NCI-H69 (cell line): ENCODE results near the gene RIOK2.

Source experiments
- DNase-seq: peaks from one replicate; lab custom pipeline; 2025; lab: John Stamatoyannopoulos, UW

Gene RIOK2

GRCh38 chr5:97167435-97167834 is 15.6 kb downstream of the RIOK2 start:
- DNase-seq: no peak

- no peak for DNase-seq
Observed at GRCh38 chr5:97165726-97166125, 17.3 kb downstream of the RIOK2 start.

DNA sequence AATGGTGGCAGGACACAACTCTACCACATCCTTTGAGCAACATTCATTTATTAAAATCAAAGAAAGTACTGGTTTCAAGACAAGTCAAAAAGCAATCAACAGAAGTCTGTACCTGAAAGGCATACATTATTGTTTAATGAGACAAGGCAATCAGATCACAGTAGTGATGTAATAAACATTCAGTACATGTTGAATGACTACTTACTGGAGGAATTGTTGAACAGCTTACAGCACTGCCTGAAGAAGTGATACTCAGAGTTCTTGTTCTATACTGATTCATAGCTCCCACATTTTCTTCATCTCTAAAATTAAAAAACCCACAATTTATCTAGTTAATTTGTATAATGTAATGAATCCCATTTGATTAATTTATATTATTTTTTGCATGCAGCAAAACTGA is 18.2 kb downstream of the RIOK2 start:
- DNase-seq: no peak

DNA sequence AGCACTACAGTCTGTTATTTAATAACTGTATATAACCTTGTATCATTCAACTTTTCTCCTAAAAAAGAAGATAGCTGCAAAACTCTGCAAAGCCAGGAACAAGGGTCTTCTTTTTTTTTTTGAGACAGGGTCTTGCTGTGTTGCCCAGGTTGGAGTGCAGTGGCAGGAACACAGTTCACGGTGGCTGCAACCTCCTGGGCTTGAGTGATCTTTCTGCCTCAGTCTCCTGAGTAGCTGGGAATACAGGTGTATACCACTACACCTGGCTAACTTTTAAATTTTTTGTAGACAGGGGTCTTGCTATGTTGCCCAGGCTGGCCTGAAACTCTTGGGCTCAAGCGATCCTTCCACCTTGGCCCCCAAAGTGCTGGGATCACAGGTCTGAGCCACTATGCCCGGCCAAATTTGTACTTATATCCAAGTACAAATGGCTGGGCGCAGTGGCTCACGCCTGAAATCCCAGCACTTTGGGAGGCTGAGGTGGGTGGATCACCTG is 19.2 kb downstream of the RIOK2 start:
- DNase-seq: no peak

DNA sequence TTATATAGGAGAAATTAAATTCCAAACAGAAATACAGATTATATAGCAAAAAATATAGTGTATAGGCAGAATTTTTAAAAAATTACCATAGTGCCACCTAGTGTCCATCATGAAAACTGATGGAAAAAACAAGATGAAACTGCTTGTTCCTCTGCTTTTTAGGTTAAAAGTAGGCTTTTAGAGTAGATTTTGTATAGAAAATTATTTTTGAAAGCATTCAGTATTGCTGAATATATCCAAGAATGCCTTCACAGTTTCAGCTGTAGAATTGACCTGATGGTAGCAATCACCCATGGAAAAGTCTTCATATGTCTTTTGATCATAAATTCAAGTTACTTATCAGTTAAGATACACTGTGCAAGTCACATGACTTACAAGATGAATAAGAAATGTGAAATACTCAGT is 19.7 kb downstream of the RIOK2 start:
- DNase-seq: no peak

DNA sequence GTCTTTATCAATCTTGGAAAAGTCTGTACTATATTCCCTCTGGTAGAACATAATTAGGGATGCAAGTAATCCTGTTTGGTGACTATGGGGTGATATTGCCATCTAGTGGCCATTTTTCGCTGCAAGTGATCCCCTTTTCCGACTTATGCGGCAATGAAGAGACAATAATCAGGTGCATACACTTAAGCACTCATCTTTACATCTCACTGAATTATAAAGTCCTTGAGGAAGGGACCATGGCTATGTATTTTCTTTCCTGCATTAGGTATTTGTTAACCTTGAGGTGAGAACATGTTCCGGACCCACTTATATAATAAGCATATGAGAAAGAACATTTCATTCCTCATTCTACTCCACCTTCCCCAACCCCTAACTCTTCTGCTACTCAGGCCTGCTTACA is 21.0 kb downstream of the RIOK2 start:
- DNase-seq: peak; percentile 81

DNA sequence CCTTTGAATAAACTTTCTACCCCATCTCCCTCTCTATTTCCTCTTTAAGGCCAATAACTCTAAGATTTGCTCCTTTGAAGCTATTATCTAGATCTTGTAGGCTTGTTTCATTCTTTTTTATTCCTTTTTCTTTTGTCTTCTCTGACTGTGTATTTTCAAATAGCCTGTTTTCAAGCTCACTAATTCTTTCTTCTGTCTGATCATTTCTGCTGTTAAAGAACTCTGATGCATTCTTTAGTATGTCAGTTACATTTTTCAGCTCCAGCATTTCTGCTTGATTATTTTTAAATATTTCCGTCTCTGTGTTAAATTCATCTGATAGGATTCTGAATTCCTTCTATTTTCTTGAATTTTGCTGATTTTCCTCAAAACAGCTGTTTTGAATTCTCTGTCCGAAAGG is 25.4 kb downstream of the RIOK2 start:
- no peak for DNase-seq

DNA sequence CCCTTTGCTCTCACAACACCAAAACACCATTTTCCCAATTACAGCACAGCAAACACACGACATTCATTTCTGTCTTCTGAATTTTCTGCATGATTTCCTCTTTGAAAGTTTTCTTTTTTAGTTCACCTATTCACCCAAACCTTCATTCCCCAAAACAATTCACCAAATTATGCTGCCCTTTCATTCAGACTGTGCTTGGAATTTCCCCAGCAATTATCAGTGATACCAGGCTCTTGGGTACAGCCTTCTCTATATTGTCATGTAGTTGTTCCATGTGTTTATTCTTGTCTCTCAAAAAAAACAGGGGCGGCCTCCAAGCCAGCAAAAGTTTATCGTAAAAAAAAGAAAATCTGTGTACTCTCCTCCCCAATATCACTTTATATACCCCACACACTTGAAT is 31.7 kb downstream of the RIOK2 start:
- peak; percentile 34 for DNase-seq

GRCh38 chr5:97150401-97150800 is 32.6 kb downstream of the RIOK2 start:
- no peak for DNase-seq

DNA sequence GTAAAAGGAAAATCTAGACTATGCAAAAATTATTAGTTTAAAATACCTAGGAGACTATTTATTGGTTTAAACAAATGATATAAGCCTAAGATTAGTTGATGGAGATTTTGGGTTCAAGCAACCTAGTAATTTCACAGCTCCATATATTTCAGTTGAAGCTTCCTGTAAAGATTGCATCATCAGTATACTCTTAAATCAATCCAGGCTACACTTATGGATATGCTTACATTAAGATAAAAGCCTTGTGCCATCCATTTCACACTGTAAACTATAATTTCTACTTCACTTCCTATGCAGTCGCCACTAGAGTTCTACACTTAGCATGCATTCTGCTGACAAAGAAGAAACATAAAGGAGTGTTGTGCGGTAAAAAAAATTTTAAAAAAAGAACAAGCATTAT is 33.3 kb downstream of the RIOK2 start:
- DNase-seq: peak; percentile 65

DNA sequence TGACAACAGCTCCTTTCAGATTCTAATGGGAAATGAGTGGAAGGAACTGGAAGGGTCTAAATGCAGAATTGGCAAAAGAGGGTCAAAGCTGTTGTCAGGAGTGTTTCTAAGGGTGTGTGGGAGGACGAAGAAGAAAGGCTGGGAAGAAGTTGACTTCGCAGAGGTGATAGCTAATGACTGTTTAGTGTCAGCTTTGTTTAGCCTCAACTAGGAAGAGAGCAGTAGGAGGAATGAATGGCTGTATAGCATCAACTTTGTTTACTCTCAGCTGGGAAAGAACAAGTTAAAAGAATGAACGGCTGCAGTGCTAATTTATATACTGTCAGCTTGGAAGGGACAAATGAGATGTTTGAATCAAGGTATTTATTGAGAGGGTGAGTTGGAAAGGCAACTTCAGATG is 34.8 kb downstream of the RIOK2 start:
- DNase-seq: peak; percentile 52

DNA sequence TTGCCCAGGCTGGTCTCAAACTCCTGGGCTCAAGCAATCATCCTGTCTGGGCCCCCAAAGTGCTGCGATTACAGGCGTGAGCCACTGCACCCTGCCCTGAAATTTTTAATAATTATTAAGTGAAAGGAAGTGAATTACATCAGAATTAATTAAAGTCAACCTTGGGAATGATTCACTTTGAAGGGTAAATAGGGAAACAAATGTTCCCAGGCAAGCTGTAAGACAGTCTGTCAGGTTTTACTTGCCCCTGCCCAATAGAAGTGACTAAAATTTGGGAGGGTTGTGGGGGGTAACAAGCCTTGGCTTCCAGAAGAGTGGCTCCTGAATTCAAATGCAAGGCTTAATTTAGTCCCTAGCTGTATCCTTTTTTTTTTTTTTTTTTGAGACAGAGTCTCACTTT is 39.3 kb downstream of the RIOK2 start:
- DNase-seq: no peak

GRCh38 chr5:97142521-97143254 is 40.4 kb downstream of the RIOK2 start, which contains the start of gene LIX1:
Gene LIX1 (minus strand): TSS chr5:97142611. CDS start chr5:97142576, 35 bp downstream.
- DNase-seq: peak; percentile 90

DNA sequence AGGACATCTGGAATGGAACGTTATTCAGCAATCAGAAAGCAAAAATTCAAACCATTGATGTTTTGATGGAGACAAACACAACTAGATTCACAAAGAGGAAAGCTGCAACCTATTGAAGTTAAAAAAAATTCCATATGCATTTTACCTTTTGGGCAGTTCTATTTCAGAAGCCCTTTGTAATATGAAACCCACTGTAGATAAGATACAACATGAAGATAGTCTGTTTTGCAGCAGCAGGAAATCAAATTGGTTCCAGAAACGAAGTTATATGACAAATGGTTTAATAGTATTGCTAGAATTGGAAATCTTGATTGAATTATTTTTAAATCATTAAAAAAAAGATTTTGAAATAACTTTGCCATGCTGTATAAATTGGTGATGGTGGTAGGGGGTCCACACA is 41.5 kb downstream of the RIOK2 start:
- DNase-seq: no peak

- DNase-seq: no peak
Observed at GRCh38 chr5:97141031-97141430, 42.0 kb downstream of the RIOK2 start.

DNA sequence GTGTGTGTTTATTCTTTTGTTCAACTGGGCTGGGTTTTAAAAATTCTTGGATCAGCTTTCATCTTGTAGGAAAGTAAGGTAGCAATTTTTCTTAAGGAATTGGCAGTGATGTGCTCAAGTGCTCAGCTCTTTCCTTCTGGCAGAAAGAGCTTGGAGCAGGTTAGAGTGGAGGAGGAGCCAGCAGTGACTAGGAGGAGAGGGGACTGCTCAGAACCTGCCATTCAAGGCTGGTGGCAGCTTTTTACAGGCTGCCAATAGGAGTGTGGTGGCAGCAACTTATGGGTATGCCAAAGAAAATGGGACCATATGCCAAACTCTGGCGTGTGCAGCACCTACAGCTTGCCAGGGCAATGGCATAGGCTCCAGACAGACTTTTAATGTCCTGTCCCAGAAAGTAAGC is 42.8 kb downstream of the RIOK2 start:
- DNase-seq: peak; percentile 27

- no peak for DNase-seq
Observed at GRCh38 chr5:97136475-97136874, 46.6 kb downstream of the RIOK2 start.

GRCh38 chr5:97135868-97136267 is 47.2 kb downstream of the RIOK2 start:
- DNase-seq: peak; percentile 35

DNA sequence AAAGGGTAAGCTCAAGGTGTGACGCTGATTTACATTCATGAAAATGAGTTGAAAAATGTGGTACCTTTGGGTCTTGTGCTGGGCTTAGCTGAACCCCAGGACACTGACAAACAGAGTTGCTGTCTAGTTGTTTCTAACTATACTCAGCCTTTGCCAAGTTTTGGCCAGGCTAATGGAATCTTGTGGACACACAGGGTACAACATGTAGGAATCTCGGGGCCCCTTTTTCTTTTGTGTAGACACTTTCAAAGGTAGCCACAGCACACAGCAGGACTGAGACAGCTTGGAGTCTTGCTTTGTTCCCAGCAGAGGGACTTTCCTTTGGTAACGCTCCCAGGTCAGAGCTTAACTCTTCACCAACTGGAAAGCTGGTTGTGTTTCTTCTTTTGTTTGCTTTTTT is 48.4 kb downstream of the RIOK2 start:
- peak; percentile 51 for DNase-seq

- DNase-seq: no peak
Observed at GRCh38 chr5:97133101-97133500, 49.9 kb downstream of the RIOK2 start.

- peak; percentile 81 for DNase-seq
Observed at GRCh38 chr5:97131921-97132320, 51.1 kb downstream of the RIOK2 start.

GRCh38 chr5:97131139-97131710 is 51.8 kb downstream of the RIOK2 start:
- no peak for DNase-seq

DNA sequence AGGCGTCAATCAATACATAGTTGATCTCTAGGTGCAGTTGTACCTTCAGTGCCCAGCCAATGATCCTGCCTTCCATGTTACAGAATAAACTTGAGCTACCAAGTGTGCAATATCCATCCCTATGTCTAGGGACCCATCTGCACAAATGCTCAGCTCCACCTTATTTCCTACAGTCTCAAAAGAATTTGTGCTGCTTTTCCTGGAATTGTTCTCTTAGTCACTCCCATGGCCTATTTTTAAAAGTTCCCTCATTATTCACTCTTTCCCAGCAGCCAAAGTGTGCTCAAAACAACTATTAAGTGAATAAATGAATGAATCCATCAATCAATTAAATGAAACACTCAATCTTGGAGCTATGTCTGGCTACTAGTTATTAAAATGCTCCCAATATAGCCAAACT is 55.3 kb downstream of the RIOK2 start:
- DNase-seq: no peak
